ENCODE results near the gene MYL9.

The MYL9 gene

GRCh38 chr20:36541227-36541767 lies at the start of gene MYL9:
Gene MYL9, plus strand, starts transcription at chr20:36541519. Its CDS starts 3,366 bp downstream, at chr20:36544885.
- Mint-ChIP-seq H3K27ac (no peak within 1 kb of the TSS), H3K4me3 (no peak within 1 kb of the TSS), H3K9me3 (no peaks in the 10 kb centered on the region), H3K36me3 (no peaks in the 10 kb centered on the region), H3K27me3 (no peaks in the 10 kb centered on the region), H3K4me1 (no peaks in the 10 kb centered on the region)

GRCh38 chr20:36491901-36492617 lies 49.3 kb upstream of the MYL9 start:
- H3K4me1 Mint-ChIP-seq, result peaks cover 39% of the 10 kb centered on the region

GRCh38 chr20:36493051-36493800 lies 48.1 kb upstream of the MYL9 start:
- Mint-ChIP-seq H3K36me3 (no peaks in the 10 kb centered on the region), H3K9me3 (no peaks in the 10 kb centered on the region), H3K27ac (no peak overlapping the region), H3K27me3 (no peaks in the 10 kb centered on the region), H3K4me1 (peaks cover 35% of the 10 kb centered on the region), H3K4me3 (no peak overlapping the region)

More at GRCh38 chr20:36491901-36492617, 49.3 kb upstream of the MYL9 start:
- H3K9me3 Mint-ChIP-seq, result no peaks in the 10 kb centered on the region
- H3K27me3 Mint-ChIP-seq, result no peaks in the 10 kb centered on the region
- peak overlapping the region; percentile 93 for H3K27ac Mint-ChIP-seq
- peak overlapping the region; percentile 68 for H3K4me3 Mint-ChIP-seq
- H3K36me3 Mint-ChIP-seq, result no peaks in the 10 kb centered on the region

- H3K4me3 Mint-ChIP-seq, result no peak overlapping the region
- peak overlapping the region; percentile 41 for H3K27ac Mint-ChIP-seq
- H3K36me3 Mint-ChIP-seq, result no peaks in the 10 kb centered on the region
- H3K9me3 Mint-ChIP-seq, result no peaks in the 10 kb centered on the region
- H3K4me1 Mint-ChIP-seq, result peaks cover 35% of the 10 kb centered on the region
- H3K27me3 Mint-ChIP-seq, result no peaks in the 10 kb centered on the region
These were observed 47.6 kb upstream of the MYL9 start for GRCh38 chr20:36493801-36494114.

GRCh38 chr20:36496707-36497669 lies 44.3 kb upstream of the MYL9 start:
- Mint-ChIP-seq H3K4me3 (no peak overlapping the region), H3K9me3 (no peaks in the 10 kb centered on the region), H3K27ac (no peak overlapping the region), H3K27me3 (no peaks in the 10 kb centered on the region), H3K4me1 (peaks cover 24% of the 10 kb centered on the region), H3K36me3 (peaks cover 4% of the 10 kb centered on the region)

GRCh38 chr20:36497856-36498255 lies 43.5 kb upstream of the MYL9 start:
- Mint-ChIP-seq H3K4me3 (no peak overlapping the region), H3K9me3 (no peaks in the 10 kb centered on the region), H3K27me3 (no peaks in the 10 kb centered on the region), H3K36me3 (peaks cover 4% of the 10 kb centered on the region), H3K27ac (no peak overlapping the region), H3K4me1 (peaks cover 17% of the 10 kb centered on the region)

GRCh38 chr20:36498386-36499179 lies 42.7 kb upstream of the MYL9 start:
- Mint-ChIP-seq H3K36me3 (peaks cover 4% of the 10 kb centered on the region), H3K4me1 (peaks cover 13% of the 10 kb centered on the region), H3K9me3 (no peaks in the 10 kb centered on the region), H3K27me3 (no peaks in the 10 kb centered on the region), H3K27ac (no peak overlapping the region), H3K4me3 (no peak overlapping the region)

- Mint-ChIP-seq H3K27ac (no peak overlapping the region), H3K36me3 (peaks cover 4% of the 10 kb centered on the region), H3K9me3 (no peaks in the 10 kb centered on the region), H3K27me3 (no peaks in the 10 kb centered on the region), H3K4me1 (peaks cover 8% of the 10 kb centered on the region), H3K4me3 (no peak overlapping the region)
These were observed 42.1 kb upstream of the MYL9 start for GRCh38 chr20:36499211-36499610.

- H3K4me1 Mint-ChIP-seq, result peaks cover 8% of the 10 kb centered on the region
- no peaks in the 10 kb centered on the region for H3K27me3 Mint-ChIP-seq
- no peaks in the 10 kb centered on the region for H3K9me3 Mint-ChIP-seq
- peaks cover 4% of the 10 kb centered on the region for H3K36me3 Mint-ChIP-seq
- no peak overlapping the region for H3K27ac Mint-ChIP-seq
- H3K4me3 Mint-ChIP-seq, result no peak overlapping the region
These were observed 41.4 kb upstream of the MYL9 start for GRCh38 chr20:36499723-36500501.

- H3K36me3 Mint-ChIP-seq, result peaks cover 4% of the 10 kb centered on the region
- peaks cover 19% of the 10 kb centered on the region for H3K4me1 Mint-ChIP-seq
- H3K4me3 Mint-ChIP-seq, result no peak overlapping the region
- no peak overlapping the region for H3K27ac Mint-ChIP-seq
- H3K9me3 Mint-ChIP-seq, result no peaks in the 10 kb centered on the region
- H3K27me3 Mint-ChIP-seq, result no peaks in the 10 kb centered on the region
These were observed 39.8 kb upstream of the MYL9 start for GRCh38 chr20:36501367-36502006.

GRCh38 chr20:36504295-36504694 lies 37.0 kb upstream of the MYL9 start:
- Mint-ChIP-seq H3K9me3 (no peaks in the 10 kb centered on the region), H3K4me3 (no peak overlapping the region), H3K36me3 (peaks cover 4% of the 10 kb centered on the region), H3K27me3 (no peaks in the 10 kb centered on the region), H3K27ac (no peak overlapping the region), H3K4me1 (peaks cover 23% of the 10 kb centered on the region)

GRCh38 chr20:36506253-36506652 lies 35.1 kb upstream of the MYL9 start:
- Mint-ChIP-seq H3K9me3 (no peaks in the 10 kb centered on the region), H3K4me1 (peaks cover 23% of the 10 kb centered on the region), H3K27me3 (no peaks in the 10 kb centered on the region), H3K36me3 (no peaks in the 10 kb centered on the region), H3K27ac (no peak overlapping the region), H3K4me3 (no peak overlapping the region)

GRCh38 chr20:36507746-36508145 lies 33.6 kb upstream of the MYL9 start:
- Mint-ChIP-seq H3K4me3 (no peak overlapping the region), H3K4me1 (peaks cover 15% of the 10 kb centered on the region), H3K36me3 (peaks cover 5% of the 10 kb centered on the region), H3K27ac (no peak overlapping the region), H3K27me3 (no peaks in the 10 kb centered on the region), H3K9me3 (no peaks in the 10 kb centered on the region)
